Pancreas (tissue), 10 donors: ENCODE measurements around the gene VAV1. TPM values are rescaled to one million over a fixed set of nuclear protein-coding genes. Genes with fewer than 3 reads are reported as not detected.

Experiments used
- ATAC-seq, 4 donors: fragments of 200-7000 bp; cut with Tn5 transposase; one replicate each; pipeline versions ENCODE4 v1.8.0 to v1.9.1; 2020; ENCODE audit warnings: mild to moderate bottlenecking in 4 of 4, moderate library complexity in 4 of 4
- DNase-seq, 6 donors: peaks; one replicate each; pipeline ENCODE4 v3.0.0-alpha.2; 2020
- FAIRE-seq: peaks from 2 replicates; lab custom pipeline; 2012; peaks lifted over from hg19 to GRCh38; lab: Jason Lieb, UNC
- H3K27ac ChIP-seq, 4 donors: fragments of 200-600 bp; sonication (generic); 1 replicate in 3 of 4; 2 replicates in 1 of 4; pipeline versions ENCODE4 v1.5.0 to v1.8.0; 2020
- H3K27me3 ChIP-seq, 4 donors: fragments of 200-600 bp; one replicate each; pipeline ENCODE4 v1.8.0; 2021
- H3K36me3 ChIP-seq, 3 donors: fragments of 200-600 bp; sonication (generic) in 1 of 3; one replicate each; pipeline versions ENCODE4 v1.5.0 to v1.8.0; 2020 to 2021
- H3K4me1 ChIP-seq, 3 donors: fragments of 200-600 bp; one replicate each; pipeline ENCODE4 v1.8.0; 2021
- H3K4me3 ChIP-seq, 4 donors: fragments of 200-600 bp; sonication (generic) in 2 of 4; one replicate each; pipeline versions ENCODE4 v1.5.0 to v1.8.0; 2020 to 2021
- H3K9me3 ChIP-seq, 4 donors: fragments of 200-600 bp; one replicate each; pipeline ENCODE4 v1.8.0; 2021
- WGBS, 2 donors: extraction: QIAGEN DNeasy Blood & Tissue Kit; methylation state at CpG; one replicate each; pipeline ENCODE4 v1.1.7; 2013; 5-methylcytosine and 5-hydroxymethylcytosine counted together
- intact Hi-C, 3 donors: fragments of 100-400 bp; cut with DNase I; formaldehyde crosslinking; loops; one replicate each; pipeline versions ENCODE4 v1.11.1 to v1.14.2; 2022
- polyA plus RNA-seq, 2 donors: library from polyadenylated mRNA; stranded (reverse); fragments of 200-250 nt; gene quantifications; one replicate each; pipeline ENCODE4 v1.2.3, GENCODE V29; 2013
- total RNA-seq, 6 donors: library from RNA; stranded (reverse); fragmentation: NEBNext Ultra II Directional in 4 of 6; extraction: Animal tissue kit (Norgen Biotek cat#: 25700) in 4 of 6; gene quantifications; one replicate each; pipeline versions ENCODE4 v1.2.1 to v1.2.4, GENCODE V29; 2021 to 2023
- TF ChIP-seq, protein P1 (sequence below), 4 donors: fragments of 200-600 bp; sonication (generic) in 3 of 4; IDR thresholded peaks; one replicate each; pipeline versions ENCODE4 v1.5.0 to v1.8.0; 2021; ENCODE audit warnings: antibody characterized with exemption in 4 of 4
- donor health status: healthy with polysubstance abuse.
- donor health status: DM: no; HTN: no; CAD: no; lungs with moderate emphysema.
- donor health status: DM: no; HTN: no; CAD: no.
- donor health status: control.
- donor health status: control.
- donor health status: Bipolar disorder and iron deficiency.
- donor health status: DM: yes; HTN: yes; CAD: no.
- donor health status: DM: no; HTN: no; CAD: no.
- donor health status: DM: no; HTN: no; CAD: no.
- donor health status: DM: yes; HTN: yes; CAD: no.

Gene VAV1
- total and polyA plus RNA-seq, 8 donors = 0.23 to 7.3 (median 1.2) TPM

DNA sequence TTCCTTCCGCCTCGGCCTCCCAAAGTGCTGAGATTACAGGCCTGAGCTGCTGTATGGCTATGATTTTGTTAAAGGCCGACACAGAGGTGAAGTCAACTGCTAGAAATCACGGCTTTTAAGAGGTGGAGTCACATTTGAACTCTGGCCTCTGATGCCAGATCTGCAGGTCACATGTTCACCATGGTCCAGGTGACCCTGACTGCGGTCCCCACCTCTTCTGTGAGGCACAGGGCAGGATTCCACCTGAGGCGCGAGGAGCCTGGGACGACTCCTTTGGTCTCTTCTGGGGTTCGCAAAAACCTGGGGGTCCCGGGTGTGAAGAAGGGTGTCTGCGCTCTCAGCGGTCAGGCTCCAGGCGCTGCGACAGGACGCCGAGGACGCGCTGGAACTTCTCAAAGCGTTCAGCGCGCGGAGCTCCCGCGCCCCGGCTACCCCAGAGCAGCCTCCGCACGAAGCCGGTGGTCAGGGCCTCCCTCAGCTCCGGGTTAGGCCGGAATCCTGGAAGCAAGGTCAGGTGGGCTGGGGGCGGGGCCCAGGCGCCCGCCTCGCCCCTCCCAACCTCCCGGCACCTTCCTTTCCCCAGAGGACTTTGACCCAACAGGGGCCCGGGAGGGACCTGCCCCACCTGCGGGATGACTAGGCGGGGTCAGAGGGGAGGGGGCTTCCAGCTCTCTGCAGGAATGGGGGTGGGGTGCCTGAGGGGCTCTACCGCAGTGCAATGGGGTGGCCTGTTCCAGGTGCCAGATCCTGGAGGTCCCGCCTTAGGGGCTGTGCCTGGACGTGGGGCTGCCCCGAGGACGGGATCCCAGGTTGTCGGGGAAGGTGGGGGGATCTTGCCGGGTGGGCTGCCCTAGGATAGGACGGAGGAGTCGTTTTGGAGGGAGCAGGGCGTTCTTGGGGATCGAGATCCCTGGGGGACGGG is 20.0 kb upstream of the VAV1 start:
- no peaks in the 10 kb centered on the region for H3K4me1 ChIP-seq
- H3K36me3 ChIP-seq = peaks cover 0 to 39% (median 12%) of the 10 kb centered on the region in 3 donors
- TF ChIP-seq, protein P1, sequence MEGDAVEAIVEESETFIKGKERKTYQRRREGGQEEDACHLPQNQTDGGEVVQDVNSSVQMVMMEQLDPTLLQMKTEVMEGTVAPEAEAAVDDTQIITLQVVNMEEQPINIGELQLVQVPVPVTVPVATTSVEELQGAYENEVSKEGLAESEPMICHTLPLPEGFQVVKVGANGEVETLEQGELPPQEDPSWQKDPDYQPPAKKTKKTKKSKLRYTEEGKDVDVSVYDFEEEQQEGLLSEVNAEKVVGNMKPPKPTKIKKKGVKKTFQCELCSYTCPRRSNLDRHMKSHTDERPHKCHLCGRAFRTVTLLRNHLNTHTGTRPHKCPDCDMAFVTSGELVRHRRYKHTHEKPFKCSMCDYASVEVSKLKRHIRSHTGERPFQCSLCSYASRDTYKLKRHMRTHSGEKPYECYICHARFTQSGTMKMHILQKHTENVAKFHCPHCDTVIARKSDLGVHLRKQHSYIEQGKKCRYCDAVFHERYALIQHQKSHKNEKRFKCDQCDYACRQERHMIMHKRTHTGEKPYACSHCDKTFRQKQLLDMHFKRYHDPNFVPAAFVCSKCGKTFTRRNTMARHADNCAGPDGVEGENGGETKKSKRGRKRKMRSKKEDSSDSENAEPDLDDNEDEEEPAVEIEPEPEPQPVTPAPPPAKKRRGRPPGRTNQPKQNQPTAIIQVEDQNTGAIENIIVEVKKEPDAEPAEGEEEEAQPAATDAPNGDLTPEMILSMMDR (IDR thresholded peaks at IDR 0.05) = no peak
- intact Hi-C loops = no loop called here
- FAIRE-seq (no peak), ATAC-seq (peak; percentile 15 to 76 (median 22)), DNase-seq (peak in 2 of 6 donors; percentile 50 to 74)
- H3K27ac ChIP-seq = peak overlapping the region in 1 of 4 donors; percentile 54
- H3K9me3 ChIP-seq = no peaks in the 10 kb centered on the region
- H3K4me3 ChIP-seq = no peak overlapping the region
- 80 to 83% methylated on average over 45 to 50 of the region's 50 CpGs for WGBS, 2 donors
- H3K27me3 ChIP-seq = no peaks in the 10 kb centered on the region

DNA sequence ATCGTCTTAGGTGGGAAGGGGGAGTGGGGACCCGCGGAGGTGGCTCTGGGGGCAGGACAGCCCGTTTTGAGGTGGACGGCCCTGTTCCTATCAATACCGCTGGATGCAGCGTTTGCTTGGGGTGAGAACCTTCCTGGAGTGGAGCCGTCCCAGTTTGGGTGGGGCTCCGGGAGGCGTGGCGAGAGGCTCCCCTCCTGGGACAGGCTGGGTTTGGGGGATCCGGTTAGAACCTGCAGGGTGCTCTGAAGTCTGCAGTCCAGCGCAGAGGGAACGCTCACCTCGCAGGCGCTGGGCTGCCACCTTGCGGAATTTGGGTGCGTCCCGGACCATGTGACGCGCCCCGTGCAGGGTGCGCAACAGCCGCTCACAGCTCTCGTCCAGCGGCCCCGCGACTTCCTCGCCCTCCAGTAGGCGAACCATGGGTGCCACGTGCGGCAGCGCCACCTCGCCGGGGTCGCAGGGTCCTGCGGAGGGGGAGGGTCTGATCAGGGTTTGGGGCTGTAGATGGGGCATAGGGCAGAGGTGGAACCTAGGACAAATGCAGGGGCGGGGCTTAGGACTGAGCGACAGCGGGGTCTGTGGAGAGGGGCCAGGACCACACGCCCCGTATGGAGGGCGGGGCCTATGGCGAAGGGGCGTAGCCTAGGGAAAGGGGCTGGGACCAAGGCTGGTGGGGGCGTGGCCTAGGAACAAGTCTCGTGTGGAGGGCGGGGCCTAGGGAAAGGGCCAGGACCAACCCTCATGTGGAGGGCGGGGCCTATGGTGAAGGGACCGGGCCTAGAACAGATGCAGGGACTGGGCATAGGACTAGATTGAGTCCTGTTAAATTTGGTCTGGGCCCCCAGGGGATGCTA is 19.1 kb upstream of the VAV1 start:
- Histone ChIP-seq H3K4me3 (peak overlapping the region in 2 of 4 donors; percentile 2 to 15), H3K27me3 (no peaks in the 10 kb centered on the region), H3K9me3 (no peaks in the 10 kb centered on the region), H3K4me1 (no peaks in the 10 kb centered on the region), H3K36me3 (peaks cover 0 to 32% (median 4%) of the 10 kb centered on the region in 3 donors), H3K27ac (peak overlapping the region in 1 of 4 donors; percentile 54)
- intact Hi-C loops = no loop called here
- ATAC-seq (peak; percentile 67 to 89 (median 70)), FAIRE-seq (no peak), DNase-seq (peak in 5 of 6 donors; percentile 29 to 80 (median 72))
- WGBS, 2 donors = 62 to 64% methylated on average over 50 of the region's 50 CpGs
- TF ChIP-seq, protein P1 (IDR thresholded peaks at IDR 0.05) = no peak

DNA sequence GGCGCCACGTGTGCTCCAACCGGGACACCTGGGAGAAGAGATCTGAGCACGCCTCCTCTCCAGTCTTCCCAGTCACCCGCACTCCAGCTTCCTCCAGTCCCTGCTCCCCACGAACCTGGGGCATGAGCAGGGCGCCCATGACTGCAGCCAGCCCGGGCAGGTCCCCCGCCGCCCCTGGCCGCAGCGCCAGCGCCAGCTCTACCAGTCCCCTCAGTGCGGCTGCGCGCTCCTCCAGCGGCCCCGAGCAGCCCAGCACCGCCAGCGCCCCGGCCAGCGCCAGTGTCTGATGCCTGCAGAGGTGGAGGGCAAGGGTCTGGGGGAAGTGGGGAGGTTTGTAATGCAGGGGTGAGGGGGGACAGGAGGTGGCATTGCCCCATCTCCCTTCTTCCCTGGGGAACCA is 18.4 kb upstream of the VAV1 start:
- peaks cover 0 to 30% (median 6%) of the 10 kb centered on the region in 3 donors for H3K36me3 ChIP-seq
- intact Hi-C loops = no loop called here
- no peak overlapping the region for H3K27ac ChIP-seq
- H3K4me3 ChIP-seq = no peak overlapping the region
- peak in 1 of 6 donors; percentile 75 for DNase-seq
- no peaks in the 10 kb centered on the region for H3K27me3 ChIP-seq
- no peak for ATAC-seq
- TF ChIP-seq, protein P1 (IDR thresholded peaks at IDR 0.05) = no peak
- no peaks in the 10 kb centered on the region for H3K4me1 ChIP-seq
- H3K9me3 ChIP-seq = no peaks in the 10 kb centered on the region
- FAIRE-seq = no peak
- 95 to 96% methylated on average over 22 of the region's 22 CpGs for WGBS, 2 donors

DNA sequence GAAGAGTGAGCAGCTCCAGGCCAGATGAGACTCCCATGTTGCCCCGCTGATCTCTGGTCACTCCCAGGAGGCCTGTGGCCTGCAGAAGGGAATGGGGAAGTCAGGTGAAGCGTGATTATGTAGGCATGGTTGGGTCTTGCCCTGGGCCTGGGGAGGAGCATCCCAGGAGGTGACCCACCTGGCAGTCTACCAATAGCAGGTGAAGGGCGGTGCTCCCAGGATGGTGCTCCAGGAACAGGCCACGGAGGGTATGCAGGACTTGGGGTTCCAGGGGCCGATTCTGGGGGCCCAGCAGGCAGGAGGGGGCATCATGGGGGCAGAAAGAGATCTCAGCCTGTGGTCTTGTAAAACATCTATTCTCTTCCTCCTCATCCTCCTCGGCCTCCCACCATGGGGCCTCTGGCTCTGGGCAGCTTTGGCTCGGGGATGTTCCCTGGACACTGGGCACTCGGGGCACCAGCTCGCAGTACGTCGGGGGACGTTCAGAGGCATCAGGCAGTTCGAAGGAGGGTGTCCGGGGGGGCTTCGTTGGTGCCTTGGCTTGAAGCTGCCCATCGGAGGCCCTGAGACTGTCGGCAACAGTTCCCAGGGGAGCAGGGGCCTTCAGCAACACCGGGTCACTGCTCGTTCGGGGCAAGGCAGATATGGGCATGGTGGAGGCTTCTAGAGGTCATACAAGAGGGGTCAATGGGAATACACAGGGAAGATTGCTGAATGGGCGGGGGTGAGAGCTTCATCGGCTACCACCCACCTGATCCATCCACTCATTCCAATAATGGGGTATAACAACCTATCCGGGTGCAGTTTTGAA is 17.6 kb upstream of the VAV1 start:
- H3K9me3 ChIP-seq = no peaks in the 10 kb centered on the region
- peaks cover 0 to 22% (median 10%) of the 10 kb centered on the region in 3 donors for H3K36me3 ChIP-seq
- TF ChIP-seq, protein P1 (IDR thresholded peaks at IDR 0.05) = no peak
- H3K4me3 ChIP-seq = no peak overlapping the region
- FAIRE-seq (no peak), DNase-seq (peak in 1 of 6 donors; percentile 59), ATAC-seq (no peak)
- H3K27me3 ChIP-seq = no peaks in the 10 kb centered on the region
- H3K4me1 ChIP-seq = no peaks in the 10 kb centered on the region
- no peak overlapping the region for H3K27ac ChIP-seq
- intact Hi-C loops = no loop called here
- WGBS, 2 donors = 86 to 91% methylated on average over 23 of the region's 23 CpGs
